Spleen (tissue), 13 donors: ENCODE results near the gene TRIM71. TPM values are rescaled to one million over a fixed set of nuclear protein-coding genes. Genes with fewer than 3 reads are reported as not detected.

ENCODE experiments used
- DNase-seq: peaks from one replicate; pipeline ENCODE4 v3.0.0-alpha.2; 2020
- H3K27ac ChIP-seq, 8 donors: fragments of 200-600 bp; sonication (generic) in 7 of 8; 1 replicate in 4 of 8; 2 replicates in 4 of 8; pipeline versions ENCODE4 v1.5.0 to v1.8.0; 2016 to 2021; ENCODE audit warnings: inconsistent platforms in 4 of 8, mild to moderate bottlenecking in 4 of 8, moderate library complexity in 1 of 8
- H3K27me3 ChIP-seq, 7 donors: fragments of 200-600 bp; sonication (generic) in 6 of 7; replicated peaks in 1 of 7; 1 replicate in 4 of 7; 2 replicates in 3 of 7; pipeline versions ENCODE4 v1.5.0 to v1.8.0; 2016 to 2021; ENCODE audit warnings: inconsistent platforms in 3 of 7, mild to moderate bottlenecking in 1 of 7
- H3K36me3 ChIP-seq, 6 donors: fragments of 200-600 bp; sonication (generic) in 5 of 6; 1 replicate in 4 of 6; 2 replicates in 2 of 6; pipeline versions ENCODE4 v1.5.0 to v1.8.0; 2016 to 2021; ENCODE audit warnings: inconsistent platforms in 2 of 6
- H3K4me1 ChIP-seq, 6 donors: fragments of 200-600 bp; sonication (generic) in 5 of 6; 1 replicate in 3 of 6; 2 replicates in 3 of 6; pipeline versions ENCODE4 v1.5.0 to v1.8.0; 2016 to 2021; ENCODE audit warnings: inconsistent platforms in 3 of 6
- H3K4me3 ChIP-seq, 8 donors: fragments of 200-600 bp; sonication (generic) in 7 of 8; 1 replicate in 4 of 8; 2 replicates in 4 of 8; pipeline versions ENCODE4 v1.5.0 to v1.8.0; 2016 to 2021; ENCODE audit warnings: inconsistent platforms in 4 of 8, mild to moderate bottlenecking in 4 of 8, moderate library complexity in 2 of 8
- H3K9me3 ChIP-seq, 8 donors: fragments of 200-600 bp; sonication (generic) in 7 of 8; 1 replicate in 4 of 8; 2 replicates in 4 of 8; pipeline versions ENCODE4 v1.5.0 to v1.8.0; 2016 to 2021; ENCODE audit warnings: inconsistent platforms in 4 of 8
- CTCF ChIP-seq, 11 experiments: fragments of 200-600 bp in 7 of 11; fragments of 450-650 bp in 4 of 11; sonication (generic) in 4 of 11; IDR thresholded peaks in 8 of 11; conservative IDR thresholded peaks in 3 of 11; 1 replicate in 7 of 11; 2 replicates in 4 of 11; pipeline versions ENCODE4 v1.4.0 to v1.8.0; 2016 to 2021; ENCODE audit warnings: antibody characterized with exemption in 11 of 11, inconsistent platforms in 4 of 11, mild to moderate bottlenecking in 1 of 11
- POLR2A ChIP-seq, 3 donors: fragments of 450-650 bp; IDR thresholded peaks; one replicate each; pipeline ENCODE4 v1.5.1; 2017; ENCODE audit warnings: antibody characterized with exemption in 3 of 3, mild to moderate bottlenecking in 1 of 3
- POLR2AphosphoS5 ChIP-seq, 3 donors: sonication (generic); formaldehyde crosslinking; IDR thresholded peaks; one replicate each; pipeline ENCODE4 v1.5.1; 2017; ENCODE audit warnings: antibody characterized with exemption in 3 of 3
- WGBS, 5 donors: extraction: QIAGEN DNeasy Blood & Tissue Kit in 3 of 5; methylation state at CpG; one replicate each; pipeline versions ENCODE4 v1.1.5 to v1.1.7; 2013 to 2018; 5-methylcytosine and 5-hydroxymethylcytosine counted together
- intact Hi-C: fragments of 100-400 bp; cut with DNase I; formaldehyde crosslinking; loops from one replicate; pipeline ENCODE4 v1.15.0; 2023; ENCODE audit warnings: low total_unique reads
- long read RNA-seq, 2 donors: transcript quantifications; one replicate each; lab custom pipeline, GENCODE V29; 2026
- polyA plus RNA-seq, 3 donors: library from polyadenylated mRNA; stranded (reverse); fragments of 200-250 nt; gene quantifications; one replicate each; pipeline ENCODE4 v1.2.1, GENCODE V29; 2013
- total RNA-seq, 7 donors: library from RNA; depleted of rRNA in 3 of 7; stranded (reverse); fragments of >200 nt in 3 of 7; fragmentation: NEBNext Ultra II Directional in 4 of 7; extraction: Animal tissue kit (Norgen Biotek cat#: 25700) in 4 of 7; gene quantifications; one replicate each; pipeline versions ENCODE4 v1.1.0 to v1.2.1, GENCODE V29; 2016 to 2021
- donor health status: healthy with polysubstance abuse.
- donor health status: DM: no; HTN: no; CAD: no; lungs with moderate emphysema.
- donor health status: DM: no; HTN: no; CAD: no.
- donor health status: Bipolar disorder and iron deficiency.
- donor health status: healthy.
- donor health status: DM: no; HTN: no; CAD: no.
- donor health status: DM: yes; HTN: yes; CAD: no.

The TRIM71 gene
- total RNA-seq (under 1 TPM in 3 of 7 donors, not detected in 4; 0.03 to 0.09 (median 0.03) TPM), polyA plus RNA-seq (under 1 TPM in 2 of 3 donors, not detected in 1; under 0.01 to 0.02 TPM)
- long read RNA-seq, donor 1 = 0 reads
- long read RNA-seq, donor 2 = 0 reads

GRCh38 chr3:32817558-32818228 is at the start of gene TRIM71:
Gene TRIM71, plus strand, starts transcription at chr3:32817997. Its CDS starts 84 bp downstream, at chr3:32818081.
- DNase-seq = no peak
- WGBS, 5 donors = 1 to 4% (median 2%) methylated on average over 39 to 59 of the region's 59 CpGs
- H3K36me3 ChIP-seq = no peaks in the 10 kb centered on the region
- H3K4me3 ChIP-seq = peak within 1 kb of the TSS; percentile 39 to 73 (median 52)
- peaks cover 6 to 81% (median 61%) of the 10 kb centered on the region in 7 donors for H3K27me3 ChIP-seq
- TF ChIP-seq POLR2AphosphoS5 (IDR thresholded peaks at IDR 0.05) (no peak), POLR2A (IDR thresholded peaks at IDR 0.05) (no peak), CTCF (IDR thresholded peaks at IDR 0.05 in 8 of 11, conservative IDR thresholded peaks at IDR 0.05 in 3 of 11) (no peak)
- peaks cover 16 to 53% (median 36%) of the 10 kb centered on the region in 6 donors for H3K4me1 ChIP-seq
- H3K9me3 ChIP-seq = no peaks in the 10 kb centered on the region
- H3K27ac ChIP-seq = no peak within 1 kb of the TSS
- intact Hi-C loops = no loop called here

- peaks cover 0 to 9% (median 0%) of the 10 kb centered on the region in 7 donors for H3K27me3 ChIP-seq
- H3K27ac ChIP-seq = no peak overlapping the region
- WGBS, 5 donors = 61 to 91% (median 81%) methylated on average over 4 of the region's 4 CpGs
- no peak overlapping the region for H3K4me3 ChIP-seq
- no peak for DNase-seq
- no peak for TF ChIP-seq CTCF (IDR thresholded peaks at IDR 0.05 in 8 of 11, conservative IDR thresholded peaks at IDR 0.05 in 3 of 11)
- no peak for TF ChIP-seq POLR2A (IDR thresholded peaks at IDR 0.05)
- TF ChIP-seq POLR2AphosphoS5 (IDR thresholded peaks at IDR 0.05) = no peak
- no peaks in the 10 kb centered on the region for H3K9me3 ChIP-seq
- H3K36me3 ChIP-seq = peaks cover 0 to 36% (median 14%) of the 10 kb centered on the region in 6 donors
- intact Hi-C loops = no loop called here
- peaks cover 0 to 19% (median 13%) of the 10 kb centered on the region in 6 donors for H3K4me1 ChIP-seq
These were observed 39.4 kb upstream of the TRIM71 start for GRCh38 chr3:32778389-32778788.

GRCh38 chr3:32780071-32780734 is 37.6 kb upstream of the TRIM71 start:
- Histone ChIP-seq H3K27me3 (peaks cover 0 to 9% (median 0%) of the 10 kb centered on the region in 7 donors), H3K9me3 (no peaks in the 10 kb centered on the region), H3K36me3 (peaks cover 0 to 18% (median 0%) of the 10 kb centered on the region in 6 donors), H3K4me3 (peak overlapping the region in 5 of 8 donors; percentile 52 to 81 (median 60)), H3K27ac (no peak overlapping the region), H3K4me1 (peaks cover 0 to 19% (median 13%) of the 10 kb centered on the region in 6 donors)
- no peak for DNase-seq
- intact Hi-C loops = no loop called here
- WGBS, 5 donors = 89 to 93% (median 92%) methylated on average over 10 of the region's 10 CpGs
- no peak for TF ChIP-seq POLR2AphosphoS5 (IDR thresholded peaks at IDR 0.05)
- no peak for TF ChIP-seq CTCF (IDR thresholded peaks at IDR 0.05 in 8 of 11, conservative IDR thresholded peaks at IDR 0.05 in 3 of 11)
- no peak for TF ChIP-seq POLR2A (IDR thresholded peaks at IDR 0.05)
